GM18526 (cell line): ENCODE results near the gene RBP7.

Experiments used
- POLR2A ChIP-seq: IDR thresholded peaks from 3 replicates; pipeline ENCODE4 v1.6.1; 2011; ENCODE audit not compliant: insufficient read length; ENCODE audit errors: extremely low read depth

The RBP7 gene

GRCh38 chr1:10057343-10057742 is 60.3 kb downstream of the RBP7 start:
- no peak for TF ChIP-seq POLR2A

GRCh38 chr1:10057796-10058195 is 60.8 kb downstream of the RBP7 start:
- no peak for TF ChIP-seq POLR2A

GRCh38 chr1:10059342-10059718 is 62.3 kb downstream of the RBP7 start:
- no peak for TF ChIP-seq POLR2A

DNA sequence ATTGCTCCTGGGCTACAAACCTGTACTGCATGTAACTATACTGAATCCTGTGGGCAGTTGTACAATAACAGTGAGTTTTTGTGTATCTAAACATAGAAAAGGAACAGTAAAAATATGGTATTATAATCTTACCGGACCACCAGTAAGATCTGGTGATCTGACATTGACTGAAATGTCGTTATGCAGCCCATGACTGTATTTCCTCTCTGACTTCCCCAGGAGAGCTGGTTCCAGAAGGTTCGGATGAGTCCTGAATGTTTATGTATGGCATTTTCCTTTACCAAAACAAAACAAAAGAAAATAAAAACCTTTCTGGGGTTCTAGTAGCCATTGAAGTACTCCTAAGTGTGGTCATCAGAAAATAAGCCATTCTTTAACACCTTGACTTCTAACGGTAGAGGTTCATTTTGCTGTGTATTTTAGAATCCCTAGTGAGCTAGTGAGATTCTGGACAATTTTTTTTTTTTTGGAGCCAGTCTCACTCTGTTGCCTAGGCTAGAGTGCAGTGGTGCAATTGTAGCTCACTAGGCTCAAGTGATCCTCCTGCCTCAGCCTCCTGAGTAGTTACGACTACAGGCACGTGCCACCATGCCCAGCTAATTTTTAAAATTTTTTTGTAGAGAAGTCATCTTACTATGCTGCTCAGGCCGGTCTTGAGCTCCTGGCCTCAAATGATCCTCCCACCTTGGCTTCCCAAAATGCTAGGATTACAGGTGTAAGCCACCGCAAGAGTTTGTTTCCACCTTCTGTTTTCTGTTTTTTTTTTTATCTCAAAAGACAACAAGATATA is 63.5 kb downstream of the RBP7 start:
- no peak for TF ChIP-seq POLR2A

DNA sequence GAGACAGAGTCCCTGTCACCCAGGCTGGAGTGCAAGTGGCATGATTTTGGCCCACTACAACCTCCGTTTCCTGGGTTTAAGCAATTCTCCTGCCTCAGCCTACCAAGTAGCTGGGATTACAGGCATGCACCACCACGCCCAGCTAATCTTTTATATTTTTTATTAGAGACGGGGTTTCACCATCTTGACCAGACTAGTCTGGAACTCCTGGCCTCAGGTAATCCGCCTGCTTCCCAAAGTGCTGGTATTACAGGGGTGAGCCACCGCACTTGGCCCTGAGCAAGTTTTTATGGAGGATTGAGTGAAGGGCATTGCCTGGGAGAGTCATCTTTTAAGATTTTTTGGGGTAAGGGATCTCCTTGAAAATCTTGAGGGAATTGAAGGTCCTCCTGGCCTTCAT is 64.2 kb downstream of the RBP7 start:
- no peak for TF ChIP-seq POLR2A

GRCh38 chr1:10063878-10064277 is 66.8 kb downstream of the RBP7 start:
- no peak for TF ChIP-seq POLR2A

DNA sequence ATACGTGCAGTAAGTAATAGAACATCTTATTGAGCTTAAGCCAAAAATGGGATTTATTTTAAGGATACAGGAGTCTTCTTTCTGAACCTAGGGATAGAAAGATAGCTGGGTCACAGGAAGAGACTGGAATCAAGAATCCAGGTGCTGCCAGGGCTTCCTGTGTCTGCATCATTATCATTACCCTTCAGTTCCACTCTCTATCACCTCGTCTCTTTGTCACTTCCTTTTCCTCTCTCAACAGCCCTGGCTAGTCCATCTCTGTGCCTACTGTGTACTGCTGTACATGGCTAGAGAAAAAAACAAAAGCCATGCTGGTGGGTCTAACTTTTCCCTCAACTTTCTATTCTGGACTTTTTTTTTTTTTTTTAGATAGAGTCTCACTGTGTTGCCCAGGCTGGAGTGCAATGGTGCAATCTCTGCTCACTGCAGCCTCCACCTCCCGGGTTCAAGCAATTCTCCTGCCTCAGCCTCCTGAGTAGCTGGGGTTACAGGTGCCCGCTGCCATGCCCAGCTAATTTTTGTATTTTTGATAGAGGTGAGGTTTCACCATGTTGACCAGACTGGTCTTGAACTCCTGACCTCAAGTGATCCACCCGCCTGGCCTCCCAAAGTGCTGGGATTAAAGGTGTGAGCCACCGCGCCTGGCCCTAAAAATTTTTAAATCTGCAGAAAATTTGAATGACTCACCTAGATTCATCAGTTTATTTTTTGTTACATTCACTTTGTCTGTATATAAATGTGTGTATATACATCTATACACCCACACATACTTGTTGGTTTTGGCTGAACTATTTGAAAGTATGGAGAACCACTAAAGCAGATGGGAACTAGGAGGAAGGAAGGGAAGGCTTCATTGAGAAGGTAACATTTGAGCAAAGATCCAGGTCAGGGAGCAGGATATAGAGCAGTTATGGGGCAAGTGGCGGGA is 67.7 kb downstream of the RBP7 start:
- TF ChIP-seq POLR2A = no peak

- TF ChIP-seq POLR2A = no peak
These were observed 68.3 kb downstream of the RBP7 start for GRCh38 chr1:10065344-10065685.
